Stimulated activated CD4-positive, alpha-beta T cell treated with anti-CD3 and anti-CD28 coated beads, Interleukin-15, amount 100 ng/mL, for 48 hours (primary cell): ENCODE measurements around the gene RAB20.
"Not testable (repeated sequence)": the region's sequence is repeated elsewhere in the genome, so short reads cannot be mapped to it uniquely, and the experiment has no call there.

Source experiments
- DNase-seq, 2 donors: peaks; one replicate each; pipeline ENCODE4 v3.0.0-alpha.2; 2020; ENCODE audit warnings: low read depth in 2 of 2

RAB20 gene

DNA sequence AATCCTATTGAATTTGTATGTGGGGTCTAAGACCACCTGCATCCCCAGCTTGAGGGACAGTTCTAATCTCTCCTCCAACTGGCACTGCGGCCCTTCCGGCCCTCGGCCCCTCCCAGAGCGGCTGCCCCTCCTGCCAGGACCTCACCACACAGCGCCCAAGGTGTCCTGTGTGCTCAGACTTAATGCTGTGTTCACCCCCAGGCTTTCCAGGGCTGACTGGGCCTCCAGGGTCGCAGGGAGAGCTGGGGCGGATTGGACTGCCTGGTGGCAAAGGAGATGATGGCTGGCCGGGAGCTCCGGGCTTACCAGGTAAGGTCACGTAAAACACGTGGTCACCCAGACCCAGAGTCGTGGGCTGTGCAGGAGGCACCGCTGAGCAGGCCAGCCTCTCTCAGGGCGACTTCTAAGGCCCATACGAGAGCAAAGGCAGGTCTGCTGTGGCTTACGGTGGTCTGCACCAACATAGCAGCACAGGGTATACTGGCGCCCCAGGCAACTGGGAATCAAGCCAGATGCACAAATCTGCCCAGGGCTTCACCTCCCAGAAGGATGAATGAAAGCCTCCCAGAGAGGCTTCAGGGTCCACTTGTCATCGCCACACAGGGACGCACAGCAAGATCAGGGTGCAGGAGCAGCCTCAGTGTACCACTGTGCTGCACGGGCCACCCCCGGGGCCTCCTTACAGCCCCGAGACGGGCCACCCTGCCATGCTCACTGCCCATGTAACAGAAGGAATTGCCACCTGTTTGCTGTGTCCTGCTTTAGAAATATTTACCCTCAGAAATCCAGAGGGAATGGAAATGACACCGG lies 69.4 kb downstream of the RAB20 start:
- DNase-seq = no peak

DNA sequence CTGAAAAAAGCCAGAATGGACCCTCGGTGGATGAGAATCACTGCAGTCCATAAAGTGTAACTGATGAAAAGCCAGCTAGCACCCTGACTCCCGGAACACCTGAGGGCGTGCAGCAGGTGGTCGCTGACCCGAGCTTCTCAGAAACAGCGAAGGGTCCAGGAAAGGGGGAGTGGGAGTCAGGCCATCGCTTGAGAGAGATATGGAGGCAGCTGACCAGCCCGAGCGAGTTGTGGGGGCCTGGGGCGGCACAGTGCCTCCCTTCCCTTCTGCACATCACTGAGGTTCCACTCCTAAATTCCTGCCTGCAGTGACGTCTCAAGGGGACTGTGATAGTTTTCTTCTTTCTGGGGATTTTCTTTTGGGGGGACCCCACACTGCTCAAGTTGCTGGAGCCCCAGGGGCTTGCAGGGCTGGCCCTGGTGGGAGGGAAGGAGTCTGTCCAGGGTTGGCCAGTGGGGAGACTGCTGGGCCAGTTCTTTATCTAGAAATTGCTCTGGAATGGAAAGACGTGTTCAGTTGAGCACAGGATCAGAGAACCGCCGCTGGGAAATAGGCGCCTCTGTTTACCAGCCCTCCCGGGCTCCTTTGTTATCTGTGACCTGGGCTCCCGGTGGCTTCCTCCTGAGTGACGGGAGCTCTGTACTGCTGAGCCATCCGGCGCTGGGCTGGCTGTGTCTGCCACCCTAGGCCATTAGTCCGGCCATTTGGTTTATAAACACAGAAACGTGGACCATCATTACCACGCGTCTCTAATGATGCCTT lies 71.3 kb downstream of the RAB20 start:
- DNase-seq = no peak

- not testable (repeated sequence) for DNase-seq
Measured at GRCh38 chr13:110486880-110487279, 74.6 kb downstream of the RAB20 start.

- DNase-seq = no peak
Measured at GRCh38 chr13:110486061-110486715, 75.3 kb downstream of the RAB20 start.

- DNase-seq = no peak
Measured at GRCh38 chr13:110485604-110486003, 75.9 kb downstream of the RAB20 start.

DNA sequence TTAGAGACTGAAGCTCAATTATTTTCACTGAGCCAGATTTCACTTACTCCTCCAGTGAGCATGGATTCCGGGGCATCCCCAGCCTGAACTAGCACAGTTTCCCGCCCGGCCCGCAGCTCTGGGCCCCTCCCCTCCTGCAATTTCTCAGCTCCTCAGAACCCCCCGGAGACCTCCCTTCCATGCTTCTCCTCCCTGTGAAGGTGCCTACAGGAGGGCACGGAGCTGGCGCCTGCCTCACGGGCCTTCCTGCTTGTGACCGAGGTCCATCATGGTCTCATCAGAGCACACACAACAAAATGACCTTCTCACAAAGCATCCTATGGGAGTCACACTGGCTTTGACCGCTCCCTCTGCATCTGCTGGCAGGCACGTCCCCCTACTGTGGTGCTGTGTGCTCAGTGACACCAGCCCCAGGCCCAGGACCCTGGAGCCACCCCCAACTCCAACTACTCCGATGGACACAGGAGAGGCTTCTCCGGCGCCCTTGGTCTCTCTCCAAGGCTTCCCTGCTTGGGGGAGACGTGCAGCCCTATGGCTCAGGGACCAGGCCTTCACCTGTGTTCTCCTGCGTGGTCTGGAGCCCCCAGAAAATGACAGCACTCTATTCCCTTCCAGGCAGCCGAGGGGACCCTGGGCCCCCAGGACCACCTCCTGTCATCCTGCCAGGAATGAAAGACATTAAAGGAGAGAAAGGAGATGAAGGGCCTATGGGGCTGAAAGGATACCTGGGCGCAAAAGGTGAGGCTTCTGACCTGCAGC lies 77.1 kb downstream of the RAB20 start:
- DNase-seq = no peak

- DNase-seq = no peak
Measured at GRCh38 chr13:110483386-110483968, 78.0 kb downstream of the RAB20 start.

GRCh38 chr13:110480161-110480560 lies 81.4 kb downstream of the RAB20 start:
- DNase-seq = no peak

- no peak for DNase-seq
Measured at GRCh38 chr13:110479648-110480047, 81.9 kb downstream of the RAB20 start.

- DNase-seq = no peak
Measured at GRCh38 chr13:110479215-110479545, 82.3 kb downstream of the RAB20 start.

- no peak for DNase-seq
Measured at GRCh38 chr13:110478405-110479214, 82.9 kb downstream of the RAB20 start.

GRCh38 chr13:110477706-110478245 lies 83.7 kb downstream of the RAB20 start:
- no peak for DNase-seq

GRCh38 chr13:110476220-110476617 lies 85.3 kb downstream of the RAB20 start:
- no peak for DNase-seq

DNA sequence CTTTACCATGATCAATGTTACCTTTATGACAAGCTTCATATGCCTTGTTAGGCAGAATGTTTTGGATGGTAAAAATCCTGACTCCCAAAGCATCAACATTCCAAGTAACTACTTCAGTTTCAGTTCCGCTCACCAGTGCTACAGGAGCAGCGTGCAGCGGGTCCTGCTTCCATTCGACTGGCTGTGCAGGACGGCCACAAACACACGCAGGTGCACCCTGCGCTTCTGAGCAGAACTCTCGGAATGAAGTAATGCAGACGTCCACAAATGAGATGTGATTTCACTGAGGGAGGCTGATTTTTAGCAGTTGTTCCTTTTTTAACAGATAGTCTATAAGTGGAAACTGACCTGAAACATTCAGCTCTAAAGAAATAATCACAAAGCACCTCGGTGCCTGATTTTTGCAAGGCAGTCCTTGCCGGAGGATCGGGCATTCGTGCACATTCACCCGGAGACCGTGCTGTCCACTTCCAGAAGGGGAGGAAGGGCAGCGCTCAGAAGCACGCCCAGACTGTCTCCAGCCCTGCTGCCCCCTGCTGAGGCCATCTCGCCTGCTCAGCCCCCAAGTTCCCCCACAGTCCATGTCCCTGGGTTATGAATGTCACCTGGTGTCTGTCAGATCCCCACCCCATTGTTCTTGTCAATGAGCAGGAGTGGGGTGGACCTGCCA lies 85.8 kb downstream of the RAB20 start:
- no peak for DNase-seq

GRCh38 chr13:110475117-110475516 lies 86.4 kb downstream of the RAB20 start:
- no peak for DNase-seq

- no peak for DNase-seq
Measured at GRCh38 chr13:110474713-110475112, 86.8 kb downstream of the RAB20 start.
